ENCODE measurements around the gene STKLD1. TPM values are rescaled to one million over a fixed set of nuclear protein-coding genes. Genes with fewer than 3 reads are reported as not detected.
A peak's percentile ranks its signal among the peaks of the same experiment; 100 is the strongest.

Gene STKLD1
- total and polyA plus RNA-seq, 2 donors: 0.94 to 1.5 TPM

- Histone ChIP-seq H3K27ac (ENCODE audit: low read depth in 1 of 2, low read length in 1 of 2) (peak overlapping the region; percentile 81 to 94), H3K27me3 (ENCODE audit: control insufficient read depth in 2 of 2, insufficient read depth in 1 of 2, low read length in 1 of 2) (no peaks in the 10 kb centered on the region), H3K9me3 (ENCODE audit: control insufficient read depth in 2 of 2, insufficient read depth in 1 of 2, low read length in 1 of 2) (no peaks in the 10 kb centered on the region), H3K4me1 (ENCODE audit: control insufficient read depth in 2 of 2, insufficient read depth in 2 of 2, low read length in 2 of 2) (peaks cover 14 to 24% of the 10 kb centered on the region in 2 donors), H3K36me3 (ENCODE audit: control insufficient read depth in 2 of 2, insufficient read depth in 2 of 2, low read length in 1 of 2) (peaks cover 67 to 68% of the 10 kb centered on the region in 2 donors), H3K4me3 (ENCODE audit: low read length in 2 of 2) (peak overlapping the region; percentile 69 to 75)
- peak in 1 of 9 donors; percentile 27 for DNase-seq (ENCODE audit: low read depth in 6 of 9, low spot score in 9 of 9)
- 26% methylated on average over 25 of the region's 25 CpGs for WGBS
Measured at GRCh38 chr9:133348718-133349573, 27.2 kb upstream of the STKLD1 start.

- H3K4me1 ChIP-seq (ENCODE audit: control insufficient read depth in 2 of 2, insufficient read depth in 2 of 2, low read length in 2 of 2): peaks cover 14 to 27% of the 10 kb centered on the region in 2 donors
- no peak overlapping the region for H3K27ac ChIP-seq (ENCODE audit: low read depth in 1 of 2, low read length in 1 of 2)
- peaks cover 61 to 63% of the 10 kb centered on the region in 2 donors for H3K36me3 ChIP-seq (ENCODE audit: control insufficient read depth in 2 of 2, insufficient read depth in 2 of 2, low read length in 1 of 2)
- DNase-seq (ENCODE audit: low read depth in 6 of 9, low spot score in 9 of 9): no peak
- no peaks in the 10 kb centered on the region for H3K9me3 ChIP-seq (ENCODE audit: control insufficient read depth in 2 of 2, insufficient read depth in 1 of 2, low read length in 1 of 2)
- no peak overlapping the region for H3K4me3 ChIP-seq (ENCODE audit: low read length in 2 of 2)
- WGBS: 95% methylated on average over 15 of the region's 15 CpGs
- no peaks in the 10 kb centered on the region for H3K27me3 ChIP-seq (ENCODE audit: control insufficient read depth in 2 of 2, insufficient read depth in 1 of 2, low read length in 1 of 2)
Measured at GRCh38 chr9:133349965-133350616, 26.1 kb upstream of the STKLD1 start.

GRCh38 chr9:133351526-133351907 lies 24.6 kb upstream of the STKLD1 start:
- Histone ChIP-seq H3K27me3 (ENCODE audit: control insufficient read depth in 2 of 2, insufficient read depth in 1 of 2, low read length in 1 of 2) (no peaks in the 10 kb centered on the region), H3K4me1 (ENCODE audit: control insufficient read depth in 2 of 2, insufficient read depth in 2 of 2, low read length in 2 of 2) (peaks cover 18 to 30% of the 10 kb centered on the region in 2 donors), H3K36me3 (ENCODE audit: control insufficient read depth in 2 of 2, insufficient read depth in 2 of 2, low read length in 1 of 2) (peaks cover 51 to 54% of the 10 kb centered on the region in 2 donors), H3K27ac (ENCODE audit: low read depth in 1 of 2, low read length in 1 of 2) (no peak overlapping the region), H3K9me3 (ENCODE audit: control insufficient read depth in 2 of 2, insufficient read depth in 1 of 2, low read length in 1 of 2) (no peaks in the 10 kb centered on the region), H3K4me3 (ENCODE audit: low read length in 2 of 2) (no peak overlapping the region)
- DNase-seq (ENCODE audit: low read depth in 6 of 9, low spot score in 9 of 9): no peak
- 94% methylated on average over 3 of the region's 3 CpGs for WGBS

GRCh38 chr9:133351908-133352634 lies 24.1 kb upstream of the STKLD1 start:
- Histone ChIP-seq H3K4me3 (ENCODE audit: low read length in 2 of 2) (no peak overlapping the region), H3K27ac (ENCODE audit: low read depth in 1 of 2, low read length in 1 of 2) (no peak overlapping the region), H3K4me1 (ENCODE audit: control insufficient read depth in 2 of 2, insufficient read depth in 2 of 2, low read length in 2 of 2) (peaks cover 18 to 29% of the 10 kb centered on the region in 2 donors), H3K36me3 (ENCODE audit: control insufficient read depth in 2 of 2, insufficient read depth in 2 of 2, low read length in 1 of 2) (peaks cover 51 to 54% of the 10 kb centered on the region in 2 donors), H3K27me3 (ENCODE audit: control insufficient read depth in 2 of 2, insufficient read depth in 1 of 2, low read length in 1 of 2) (no peaks in the 10 kb centered on the region), H3K9me3 (ENCODE audit: control insufficient read depth in 2 of 2, insufficient read depth in 1 of 2, low read length in 1 of 2) (no peaks in the 10 kb centered on the region)
- WGBS: 91% methylated on average over 14 of the region's 14 CpGs
- no peak for DNase-seq (ENCODE audit: low read depth in 6 of 9, low spot score in 9 of 9)

- Histone ChIP-seq H3K27ac (ENCODE audit: low read depth in 1 of 2, low read length in 1 of 2) (no peak overlapping the region), H3K36me3 (ENCODE audit: control insufficient read depth in 2 of 2, insufficient read depth in 2 of 2, low read length in 1 of 2) (peaks cover 51 to 54% of the 10 kb centered on the region in 2 donors), H3K4me3 (ENCODE audit: low read length in 2 of 2) (no peak overlapping the region), H3K9me3 (ENCODE audit: control insufficient read depth in 2 of 2, insufficient read depth in 1 of 2, low read length in 1 of 2) (no peaks in the 10 kb centered on the region), H3K27me3 (ENCODE audit: control insufficient read depth in 2 of 2, insufficient read depth in 1 of 2, low read length in 1 of 2) (no peaks in the 10 kb centered on the region), H3K4me1 (ENCODE audit: control insufficient read depth in 2 of 2, insufficient read depth in 2 of 2, low read length in 2 of 2) (peaks cover 17 to 35% of the 10 kb centered on the region in 2 donors)
- no peak for DNase-seq (ENCODE audit: low read depth in 6 of 9, low spot score in 9 of 9)
- 90% methylated on average over 8 of the region's 8 CpGs for WGBS
Measured at GRCh38 chr9:133352635-133353340, 23.4 kb upstream of the STKLD1 start.

GRCh38 chr9:133353548-133353947 lies 22.6 kb upstream of the STKLD1 start:
- H3K27me3 ChIP-seq (ENCODE audit: control insufficient read depth in 2 of 2, insufficient read depth in 1 of 2, low read length in 1 of 2): no peaks in the 10 kb centered on the region
- DNase-seq (ENCODE audit: low read depth in 6 of 9, low spot score in 9 of 9): no peak
- H3K4me3 ChIP-seq (ENCODE audit: low read length in 2 of 2): no peak overlapping the region
- WGBS: 96% methylated on average over 5 of the region's 5 CpGs
- no peak overlapping the region for H3K27ac ChIP-seq (ENCODE audit: low read depth in 1 of 2, low read length in 1 of 2)
- peaks cover 17 to 37% of the 10 kb centered on the region in 2 donors for H3K4me1 ChIP-seq (ENCODE audit: control insufficient read depth in 2 of 2, insufficient read depth in 2 of 2, low read length in 2 of 2)
- H3K9me3 ChIP-seq (ENCODE audit: control insufficient read depth in 2 of 2, insufficient read depth in 1 of 2, low read length in 1 of 2): no peaks in the 10 kb centered on the region
- peaks cover 51 to 57% of the 10 kb centered on the region in 2 donors for H3K36me3 ChIP-seq (ENCODE audit: control insufficient read depth in 2 of 2, insufficient read depth in 2 of 2, low read length in 1 of 2)

- Histone ChIP-seq H3K36me3 (ENCODE audit: control insufficient read depth in 2 of 2, insufficient read depth in 2 of 2, low read length in 1 of 2) (peaks cover 49 to 56% of the 10 kb centered on the region in 2 donors), H3K9me3 (ENCODE audit: control insufficient read depth in 2 of 2, insufficient read depth in 1 of 2, low read length in 1 of 2) (no peaks in the 10 kb centered on the region), H3K4me3 (ENCODE audit: low read length in 2 of 2) (no peak overlapping the region), H3K4me1 (ENCODE audit: control insufficient read depth in 2 of 2, insufficient read depth in 2 of 2, low read length in 2 of 2) (peaks cover 13 to 25% of the 10 kb centered on the region in 2 donors), H3K27me3 (ENCODE audit: control insufficient read depth in 2 of 2, insufficient read depth in 1 of 2, low read length in 1 of 2) (no peaks in the 10 kb centered on the region), H3K27ac (ENCODE audit: low read depth in 1 of 2, low read length in 1 of 2) (no peak overlapping the region)
- WGBS: 98% methylated on average over 7 of the region's 7 CpGs
- DNase-seq (ENCODE audit: low read depth in 6 of 9, low spot score in 9 of 9): no peak
Measured at GRCh38 chr9:133354766-133355165, 21.4 kb upstream of the STKLD1 start.

- peaks cover 49 to 56% of the 10 kb centered on the region in 2 donors for H3K36me3 ChIP-seq (ENCODE audit: control insufficient read depth in 2 of 2, insufficient read depth in 2 of 2, low read length in 1 of 2)
- no peak for DNase-seq (ENCODE audit: low read depth in 6 of 9, low spot score in 9 of 9)
- H3K4me3 ChIP-seq (ENCODE audit: low read length in 2 of 2): peak overlapping the region; percentile 74 to 75
- WGBS: 1% methylated on average over 31 of the region's 31 CpGs
- no peaks in the 10 kb centered on the region for H3K9me3 ChIP-seq (ENCODE audit: control insufficient read depth in 2 of 2, insufficient read depth in 1 of 2, low read length in 1 of 2)
- H3K27me3 ChIP-seq (ENCODE audit: control insufficient read depth in 2 of 2, insufficient read depth in 1 of 2, low read length in 1 of 2): no peaks in the 10 kb centered on the region
- H3K4me1 ChIP-seq (ENCODE audit: control insufficient read depth in 2 of 2, insufficient read depth in 2 of 2, low read length in 2 of 2): peaks cover 13 to 23% of the 10 kb centered on the region in 2 donors
- H3K27ac ChIP-seq (ENCODE audit: low read depth in 1 of 2, low read length in 1 of 2): peak overlapping the region; percentile 38 to 60
Measured at GRCh38 chr9:133355881-133356357, 20.2 kb upstream of the STKLD1 start.
